GM18511 (cell line): Measurements from ENCODE around the gene NTHL1.
A peak's percentile ranks its signal among the peaks of the same experiment; 100 is the strongest.

Experiments used
- ATAC-seq: cut with Tn5 transposase; IDR thresholded peaks from one replicate; pipeline ENCODE4 v1.9.1; 2021; ENCODE audit warnings: mild to moderate bottlenecking, moderate library complexity; ENCODE audit not compliant: unreplicated experiment

NTHL1 gene

DNA sequence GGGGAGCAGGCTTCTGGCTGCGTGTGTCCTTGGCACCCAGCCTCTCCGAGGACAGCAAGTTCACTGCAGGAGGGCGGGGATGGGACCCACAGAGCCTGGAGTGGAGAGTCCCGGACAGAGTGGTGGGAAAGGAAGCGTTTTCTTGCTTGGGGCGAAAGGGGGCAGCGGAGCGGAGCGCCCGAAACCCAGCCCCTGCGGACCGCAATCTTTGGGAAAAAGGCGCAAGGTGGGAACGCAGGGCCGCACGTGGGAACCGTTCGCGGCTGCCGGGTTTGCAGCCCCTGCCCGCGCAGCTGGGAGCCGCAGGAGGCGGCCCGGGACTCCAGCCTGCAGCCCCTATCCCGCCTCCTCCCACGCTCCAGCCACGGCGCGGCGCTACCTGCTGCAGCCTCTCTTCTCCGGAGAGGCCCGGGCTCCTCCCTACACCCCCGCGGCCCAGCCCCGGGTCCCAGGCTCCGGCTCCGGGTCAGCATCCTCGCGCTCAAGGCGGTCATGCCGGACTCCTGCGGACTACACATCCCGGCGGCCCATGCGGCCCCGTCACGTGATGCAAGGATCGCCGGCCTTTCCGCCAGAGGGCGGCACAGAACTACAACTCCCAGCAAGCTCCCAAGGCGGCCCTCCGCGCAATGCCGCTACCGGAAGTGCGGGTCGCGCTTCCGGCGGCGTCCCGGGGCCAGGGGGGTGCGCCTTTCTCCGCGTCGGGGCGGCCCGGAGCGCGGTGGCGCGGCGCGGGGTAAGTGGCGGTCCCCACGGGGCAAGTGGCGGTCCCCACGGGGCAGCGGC lies at the start of gene NTHL1, which contains the start of gene TSC2:
Gene NTHL1 (minus strand): TSS at position 505 of the 786 bp plus-strand sequence. CDS start 11 bp downstream, at position 494.
Gene TSC2 (plus strand): TSS at position 656 of the 786 bp plus-strand sequence. CDS start 631 bp downstream, outside the sequence.
- peak; percentile 95 for ATAC-seq

- ATAC-seq = no peak
These were observed 49.4 kb upstream of the NTHL1 start for GRCh38 chr16:2096853-2097595.

DNA sequence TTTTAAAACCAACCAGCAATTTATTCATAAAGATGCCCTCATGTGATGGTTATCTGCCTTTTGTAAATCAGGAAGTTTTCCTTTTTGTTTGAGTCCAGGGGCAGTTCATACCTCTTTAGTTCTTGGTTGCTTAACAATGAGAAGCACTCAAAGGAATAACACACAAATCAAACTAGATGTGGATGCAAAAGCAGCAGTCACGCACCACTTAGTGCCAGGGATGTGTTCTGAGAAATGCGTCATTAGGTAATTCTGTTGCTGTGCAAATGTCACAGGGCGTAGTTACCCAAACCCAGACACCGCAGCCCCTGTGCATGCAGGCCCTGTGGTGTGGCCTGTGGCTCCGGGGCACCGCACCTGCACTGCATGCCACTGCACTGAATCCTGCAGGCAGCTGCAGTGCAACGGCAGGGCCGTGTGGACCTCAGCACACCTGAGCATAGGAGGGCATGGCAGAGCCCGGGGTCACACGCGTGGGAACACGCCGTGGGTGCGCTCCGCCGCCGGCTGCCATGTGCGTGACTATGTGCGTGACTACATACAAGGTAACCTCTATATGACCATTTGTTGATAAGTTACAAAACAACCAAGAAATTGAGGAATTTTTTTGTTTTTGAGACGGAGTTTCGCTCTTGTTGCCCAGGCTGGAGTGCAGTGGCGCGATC lies 48.4 kb upstream of the NTHL1 start:
- no peak for ATAC-seq

DNA sequence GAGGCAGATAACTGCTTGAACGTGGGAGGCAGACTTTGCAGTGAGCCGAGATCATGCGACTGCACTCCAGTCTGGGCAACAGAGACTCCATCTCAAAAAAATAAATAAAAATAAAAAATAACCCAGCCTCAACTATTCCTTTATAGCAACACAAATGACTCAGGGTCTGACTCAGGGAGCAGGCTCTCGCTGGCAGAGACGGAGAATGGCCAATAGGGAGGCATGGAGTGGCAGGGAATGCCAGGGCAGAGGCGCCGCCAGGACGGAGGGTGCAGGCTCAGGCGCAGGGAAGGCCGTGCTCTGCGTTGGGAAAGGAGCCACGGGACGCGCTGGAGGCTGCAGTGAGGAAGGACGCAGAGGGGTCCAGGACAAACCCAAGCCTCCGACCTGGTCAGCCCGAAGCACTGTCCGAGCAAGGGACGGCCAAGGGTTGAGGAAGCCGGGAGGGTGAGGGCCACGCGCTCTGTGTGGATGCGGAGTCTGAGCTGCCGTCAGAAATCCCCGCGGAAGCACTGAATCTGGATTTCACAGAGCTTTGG lies 47.8 kb upstream of the NTHL1 start:
- no peak for ATAC-seq

- ATAC-seq = no peak
These were observed 46.2 kb upstream of the NTHL1 start for GRCh38 chr16:2093793-2094192.

DNA sequence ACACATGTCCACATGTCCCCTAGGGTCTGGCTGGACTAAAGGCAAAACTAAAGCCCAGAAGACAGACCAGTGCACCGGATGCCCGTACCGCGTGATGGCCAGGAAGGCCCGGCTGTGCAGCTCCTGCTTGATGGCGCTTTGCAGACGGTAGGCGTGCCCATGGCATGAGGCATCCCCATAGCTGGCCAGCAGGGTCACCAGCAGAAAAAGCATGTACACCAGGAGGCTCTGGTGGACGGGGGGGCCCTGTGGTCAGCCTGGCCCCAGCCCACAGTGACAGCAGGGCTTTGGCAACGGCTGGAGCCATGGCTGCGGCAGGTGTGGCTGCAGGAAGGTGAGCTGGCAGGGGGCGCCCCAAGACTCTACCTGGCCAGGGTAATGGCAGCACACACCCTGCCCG lies 45.2 kb upstream of the NTHL1 start:
- ATAC-seq = no peak

GRCh38 chr16:2092256-2092620 lies 44.6 kb upstream of the NTHL1 start:
- ATAC-seq = no peak

- ATAC-seq = no peak
These were observed 44.1 kb upstream of the NTHL1 start for GRCh38 chr16:2091547-2092255.

GRCh38 chr16:2090777-2091546 lies 43.3 kb upstream of the NTHL1 start:
- no peak for ATAC-seq

DNA sequence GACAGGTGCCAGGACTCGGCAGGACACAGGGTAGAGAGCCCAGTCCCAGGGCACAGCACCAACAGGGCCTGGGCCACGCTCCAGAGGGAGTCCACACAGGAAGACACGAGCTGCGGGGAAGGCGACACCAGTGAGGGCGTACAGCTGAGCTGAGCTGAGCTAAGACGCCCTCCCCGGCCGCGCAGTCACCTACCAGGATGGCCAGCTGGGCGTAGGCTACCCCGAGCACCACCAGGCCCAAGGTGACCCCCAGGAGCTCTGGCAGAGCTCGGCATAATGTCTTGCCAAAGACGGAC lies 42.8 kb upstream of the NTHL1 start:
- no peak for ATAC-seq

GRCh38 chr16:2089706-2090480 lies 42.3 kb upstream of the NTHL1 start:
- ATAC-seq = no peak

DNA sequence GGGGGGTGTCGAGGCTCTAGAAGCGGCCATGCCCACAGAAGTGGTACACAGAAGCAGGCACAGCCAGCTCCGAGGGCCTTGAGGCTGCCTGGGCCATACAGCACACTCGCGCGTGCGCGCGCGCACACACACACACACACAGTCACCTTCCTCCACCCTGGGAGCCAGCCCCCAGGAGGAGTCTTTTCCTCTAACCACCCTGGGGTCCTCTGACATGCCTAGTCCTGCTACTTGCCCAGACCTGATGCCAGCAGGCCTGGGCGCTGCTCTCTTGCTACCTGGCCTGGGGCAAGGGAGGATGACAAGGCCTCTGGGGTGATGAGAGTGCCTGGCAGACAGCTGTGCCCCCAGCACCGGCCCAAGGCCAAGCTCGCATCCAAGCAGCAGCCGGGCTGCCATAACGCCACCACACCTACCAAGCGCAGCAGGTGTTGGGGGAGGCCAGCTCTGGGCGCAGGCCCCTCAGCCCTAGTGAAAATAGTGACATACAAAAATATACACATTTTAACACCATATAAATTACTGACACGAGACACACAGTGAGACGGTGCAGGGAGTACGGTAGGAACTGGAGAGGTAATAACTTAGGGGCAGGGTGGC lies 41.2 kb upstream of the NTHL1 start:
- ATAC-seq = no peak

GRCh38 chr16:2087748-2088631 lies 40.4 kb upstream of the NTHL1 start:
- ATAC-seq = no peak

DNA sequence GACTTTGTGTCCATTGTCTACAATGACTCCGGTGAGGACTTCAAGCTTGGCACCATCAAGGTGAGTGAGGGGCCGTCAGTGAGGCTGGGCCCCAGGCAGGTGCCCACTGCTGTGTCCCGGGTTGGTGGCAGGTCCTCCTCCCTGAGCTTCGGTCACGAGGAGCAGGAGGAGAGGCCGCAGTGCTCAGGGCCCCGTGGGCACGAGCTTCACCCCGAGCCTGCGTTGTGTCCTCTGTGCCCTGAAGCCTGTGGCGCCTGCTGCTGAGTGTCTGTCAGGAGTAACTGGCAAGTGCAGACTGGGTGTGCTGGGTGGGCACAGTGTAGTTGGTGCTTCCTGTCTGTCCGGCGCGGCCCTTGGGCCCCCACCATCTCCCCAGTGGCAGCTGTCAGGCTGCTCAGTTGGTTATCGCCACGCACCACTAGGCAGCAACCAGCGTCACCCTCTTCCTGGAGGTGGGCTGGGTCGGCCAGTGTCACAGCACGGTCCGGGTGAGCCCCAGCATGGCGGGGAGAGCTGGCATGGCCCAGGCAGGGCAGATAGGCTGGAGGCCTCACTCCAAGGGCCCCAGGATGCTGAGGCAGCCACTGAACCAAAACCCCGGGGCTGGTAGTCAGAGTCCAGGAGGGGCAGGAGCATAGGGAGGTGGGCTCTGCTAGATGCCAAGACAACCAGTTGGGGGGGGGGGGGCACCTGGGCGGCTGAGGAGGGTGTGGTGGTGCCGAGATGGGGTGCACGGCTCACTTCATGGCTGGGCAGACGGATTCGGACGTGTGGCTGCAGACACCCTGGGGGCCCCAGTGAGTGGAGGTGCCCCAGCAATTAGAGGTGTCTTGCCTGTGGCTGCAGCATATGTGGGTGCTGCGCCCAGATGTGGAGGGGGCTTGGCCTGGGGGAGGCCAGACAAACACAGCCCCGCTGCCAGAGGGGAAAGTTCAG lies 39.4 kb upstream of the NTHL1 start:
- ATAC-seq = no peak

DNA sequence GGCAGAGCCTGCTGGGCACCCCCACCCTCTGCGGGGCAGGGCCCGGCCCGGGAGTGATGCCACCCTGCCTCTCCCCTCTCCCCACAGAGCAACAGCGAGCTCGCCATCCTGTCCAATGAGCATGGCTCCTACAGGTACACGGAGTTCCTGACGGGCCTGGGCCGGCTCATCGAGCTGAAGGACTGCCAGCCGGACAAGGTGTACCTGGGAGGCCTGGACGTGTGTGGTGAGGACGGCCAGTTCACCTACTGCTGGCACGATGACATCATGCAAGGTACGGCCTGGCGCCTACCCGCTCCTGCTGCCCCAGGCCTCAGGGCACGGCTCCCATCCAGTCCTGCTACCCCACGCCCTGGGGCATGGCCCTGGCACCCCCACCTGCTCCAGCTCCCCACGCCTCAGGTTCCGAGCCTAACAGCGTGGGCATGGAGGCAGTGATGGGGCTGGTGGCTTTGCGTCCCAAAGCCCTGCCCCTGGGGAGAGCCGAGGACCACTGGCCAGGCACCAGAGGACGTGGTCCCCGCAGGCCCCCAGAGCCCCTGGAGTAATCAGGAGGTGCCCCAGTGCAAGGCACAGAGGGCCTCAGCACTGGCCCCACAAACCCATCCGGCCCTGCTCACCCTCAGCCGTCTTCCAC lies 38.6 kb upstream of the NTHL1 start:
- ATAC-seq = no peak

DNA sequence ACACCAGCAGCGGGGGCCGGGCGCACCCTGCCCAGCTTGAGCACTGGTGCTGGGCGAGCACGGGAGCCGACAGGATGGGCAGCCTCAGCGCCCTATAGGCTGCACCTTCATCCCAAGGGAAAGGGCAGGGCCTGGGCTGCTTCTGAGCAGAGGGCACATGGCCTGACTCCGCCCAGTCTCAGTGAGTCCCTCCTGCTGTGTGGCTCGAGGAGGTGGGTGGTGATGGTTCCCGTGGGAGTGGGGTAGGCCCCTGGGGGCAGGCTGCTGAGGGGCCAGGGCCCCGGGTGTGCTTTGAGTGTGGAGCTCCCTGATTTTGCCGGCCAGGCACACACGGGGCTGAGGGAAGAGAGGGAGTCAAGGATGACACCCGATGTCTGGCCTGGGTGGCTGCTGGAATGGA lies 38.0 kb upstream of the NTHL1 start:
- no peak for ATAC-seq
